SH-SY5Y (cell line): Measurements from ENCODE around the gene BFSP2.

ENCODE experiments used
- GATA2 ChIP-seq: IDR thresholded peaks from 2 replicates; pipeline ENCODE4 v1.6.1; 2011; ENCODE audit warnings: mild to moderate bottlenecking, low read depth, low read length
- GATA3 ChIP-seq: IDR thresholded peaks from 2 replicates; pipeline ENCODE4 v1.6.1; 2011; ENCODE audit warnings: low read depth, mild to moderate bottlenecking, low read length, moderate library complexity

GRCh38 chr3:133489466-133490085 is 89.7 kb downstream of the BFSP2 start:
- TF ChIP-seq GATA2 (no peak), GATA3 (no peak)
